Measurements from ENCODE around the gene SLC2A6. TPM values are rescaled to one million over a fixed set of nuclear protein-coding genes. Genes with fewer than 3 reads are reported as not detected.

Gene SLC2A6
- total RNA-seq, 1 experiment from 2014 or later = 10.6 TPM

DNA sequence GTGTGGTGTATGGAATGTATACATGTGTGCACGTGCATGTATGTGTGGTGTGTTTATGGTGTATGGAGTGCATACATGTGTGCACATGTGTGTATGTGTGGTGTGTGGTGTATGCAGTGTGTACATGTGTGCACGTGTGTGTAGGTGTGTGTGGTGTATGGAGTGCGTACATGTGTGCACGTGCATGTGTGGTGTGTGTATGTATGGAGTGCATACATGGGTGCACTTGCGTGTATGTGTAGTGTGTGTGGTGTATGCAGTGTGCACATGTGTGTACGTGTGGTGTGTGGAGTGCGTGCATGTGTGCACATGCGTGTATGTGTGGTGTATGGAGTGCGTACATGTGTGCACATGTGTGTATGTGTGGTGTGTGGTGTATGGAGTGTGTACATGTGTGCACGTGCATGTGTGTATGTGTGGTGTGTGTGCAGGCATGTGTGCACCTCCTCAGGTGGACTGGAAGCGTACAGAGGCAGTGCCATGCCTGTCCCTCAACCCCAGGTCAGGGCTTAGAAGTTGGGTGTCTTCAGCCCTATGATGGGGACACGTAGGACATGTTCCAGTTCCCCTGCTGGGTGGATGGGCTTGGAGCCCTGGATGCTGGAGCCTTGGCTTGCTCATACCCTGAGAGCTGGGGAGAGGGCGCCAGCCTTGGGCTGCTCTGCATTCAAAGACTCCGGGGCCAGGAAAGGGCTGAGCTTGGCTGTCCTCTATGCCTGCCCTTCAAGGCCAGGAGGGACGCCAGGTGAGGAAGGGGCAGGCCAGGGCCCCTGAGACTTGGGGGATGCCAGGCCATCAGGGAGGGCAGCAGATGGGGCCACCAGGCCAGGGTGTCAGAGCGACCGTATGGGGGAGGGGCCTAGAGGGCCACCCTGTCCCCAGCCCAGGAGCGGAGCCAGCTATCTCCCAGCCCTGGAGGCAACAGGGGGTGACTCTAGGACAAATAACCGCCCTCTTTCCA lies 33.6 kb upstream of the SLC2A6 start:
- H3K9ac ChIP-seq (ENCODE audit: low read length) = no peak overlapping the region
- H3K9me2 ChIP-seq (replicated peaks; ENCODE audit: insufficient read depth, low read length) = no peaks in the 10 kb centered on the region
- H3K27me3 ChIP-seq (ENCODE audit: low read length) = no peaks in the 10 kb centered on the region

GRCh38 chr9:133511607-133512006 lies 32.7 kb upstream of the SLC2A6 start:
- no peaks in the 10 kb centered on the region for H3K27me3 ChIP-seq (ENCODE audit: low read length)
- no peak overlapping the region for H3K4me3 ChIP-seq (ENCODE audit: low read length)
- H4K20me1 ChIP-seq (ENCODE audit: insufficient read depth, low read depth, low read length) = no peaks in the 10 kb centered on the region
- H3K9ac ChIP-seq (ENCODE audit: low read length) = no peak overlapping the region
- no peak overlapping the region for H3K27ac ChIP-seq (ENCODE audit: low read length)
- H3K79me2 ChIP-seq (ENCODE audit: low read length) = no peaks in the 10 kb centered on the region
- no peaks in the 10 kb centered on the region for H3K4me1 ChIP-seq (ENCODE audit: low read length)
- H3K9me3 ChIP-seq (ENCODE audit: low read length) = no peaks in the 10 kb centered on the region; the same call in 1 of the 2 replicates
- no peak overlapping the region for H3K4me2 ChIP-seq (ENCODE audit: low read depth, low read length, poor library complexity, severe bottlenecking)
- H2AFZ ChIP-seq (ENCODE audit: low read length) = no peak overlapping the region
- no peaks in the 10 kb centered on the region for H3K9me2 ChIP-seq (replicated peaks; ENCODE audit: insufficient read depth, low read length)
- H3K36me3 ChIP-seq (ENCODE audit: insufficient read depth, low read length) = no peaks in the 10 kb centered on the region
- DNase-seq = no peak

More for the DNA sequence above, 33.6 kb upstream of the SLC2A6 start:
- Histone ChIP-seq H3K79me2 (ENCODE audit: low read length) (no peaks in the 10 kb centered on the region), H3K4me1 (ENCODE audit: low read length) (no peaks in the 10 kb centered on the region), H3K27ac (ENCODE audit: low read length) (no peak overlapping the region), H4K20me1 (ENCODE audit: insufficient read depth, low read depth, low read length) (no peaks in the 10 kb centered on the region), H3K4me2 (ENCODE audit: low read depth, low read length, poor library complexity, severe bottlenecking) (no peak overlapping the region), H3K36me3 (ENCODE audit: insufficient read depth, low read length) (no peaks in the 10 kb centered on the region), H3K4me3 (ENCODE audit: low read length) (no peak overlapping the region), H3K9me3 (ENCODE audit: low read length) (no peaks in the 10 kb centered on the region; the same call in 1 of the 2 replicates), H2AFZ (ENCODE audit: low read length) (no peak overlapping the region)
- DNase-seq = no peak

GRCh38 chr9:133510926-133511505 lies 32.1 kb upstream of the SLC2A6 start:
- Histone ChIP-seq H3K4me1 (ENCODE audit: low read length) (no peaks in the 10 kb centered on the region), H3K4me3 (ENCODE audit: low read length) (no peak overlapping the region), H3K9me3 (ENCODE audit: low read length) (no peaks in the 10 kb centered on the region; the same call in 1 of the 2 replicates), H3K9ac (ENCODE audit: low read length) (no peak overlapping the region), H3K9me2 (replicated peaks; ENCODE audit: insufficient read depth, low read length) (no peaks in the 10 kb centered on the region), H3K36me3 (ENCODE audit: insufficient read depth, low read length) (no peaks in the 10 kb centered on the region), H3K79me2 (ENCODE audit: low read length) (no peaks in the 10 kb centered on the region), H3K4me2 (ENCODE audit: low read depth, low read length, poor library complexity, severe bottlenecking) (no peak overlapping the region), H3K27me3 (ENCODE audit: low read length) (no peaks in the 10 kb centered on the region), H2AFZ (ENCODE audit: low read length) (no peak overlapping the region), H3K27ac (ENCODE audit: low read length) (no peak overlapping the region), H4K20me1 (ENCODE audit: insufficient read depth, low read depth, low read length) (no peaks in the 10 kb centered on the region)
- no peak for DNase-seq

DNA sequence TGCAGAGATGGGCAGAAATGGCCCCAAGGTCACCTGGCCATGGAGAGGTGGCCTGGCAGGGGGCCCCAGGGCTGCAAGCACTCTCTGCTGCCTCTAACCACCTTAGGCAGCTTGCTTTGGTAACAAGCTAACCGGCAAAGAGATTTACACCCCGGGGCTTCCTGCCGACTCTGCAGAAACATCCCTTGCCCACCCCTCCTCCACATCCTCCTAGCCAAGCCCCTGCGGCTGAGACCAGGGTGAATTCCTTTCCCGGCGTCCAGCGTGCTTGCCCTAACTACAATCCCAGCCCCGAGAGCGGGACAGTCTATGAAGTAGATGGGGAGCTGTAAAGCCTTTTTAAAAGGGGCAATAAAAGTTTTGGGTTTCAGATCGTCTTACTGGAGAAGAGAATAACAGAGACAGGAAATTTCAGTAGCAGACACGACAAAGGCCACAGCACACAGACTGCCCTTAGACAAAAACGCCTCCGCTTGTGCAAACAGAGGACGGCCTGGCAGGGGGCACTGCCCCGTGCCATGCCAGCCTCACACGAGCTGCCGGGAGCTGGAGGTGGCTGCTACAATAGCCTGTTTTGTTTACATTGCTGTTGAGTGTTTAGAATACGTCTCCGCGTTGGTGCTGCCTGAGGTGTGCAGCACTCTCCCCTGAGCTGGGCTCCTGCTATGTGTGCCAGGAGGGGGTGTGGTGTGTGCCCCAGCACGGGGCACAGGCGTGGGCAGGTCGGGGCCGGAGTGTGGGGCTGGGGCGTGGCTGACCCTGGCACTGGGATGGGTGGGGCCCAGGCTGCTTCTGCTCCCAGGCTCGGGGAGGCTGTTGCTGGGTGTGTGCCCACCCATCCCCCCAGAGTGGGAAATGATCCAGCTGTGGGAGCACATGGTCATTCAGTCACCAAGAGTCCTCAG lies 30.5 kb upstream of the SLC2A6 start:
- Histone ChIP-seq H3K9ac (ENCODE audit: low read length) (no peak overlapping the region), H4K20me1 (ENCODE audit: insufficient read depth, low read depth, low read length) (no peaks in the 10 kb centered on the region), H3K27me3 (ENCODE audit: low read length) (no peaks in the 10 kb centered on the region), H3K9me3 (ENCODE audit: low read length) (no peaks in the 10 kb centered on the region; the same call in 1 of the 2 replicates), H3K9me2 (replicated peaks; ENCODE audit: insufficient read depth, low read length) (no peaks in the 10 kb centered on the region), H3K79me2 (ENCODE audit: low read length) (no peaks in the 10 kb centered on the region), H3K36me3 (ENCODE audit: insufficient read depth, low read length) (no peaks in the 10 kb centered on the region), H3K4me1 (ENCODE audit: low read length) (no peaks in the 10 kb centered on the region), H3K27ac (ENCODE audit: low read length) (no peak overlapping the region), H3K4me2 (ENCODE audit: low read depth, low read length, poor library complexity, severe bottlenecking) (no peak overlapping the region), H2AFZ (ENCODE audit: low read length) (no peak overlapping the region), H3K4me3 (ENCODE audit: low read length) (no peak overlapping the region)
- DNase-seq = no peak

GRCh38 chr9:133508046-133508445 lies 29.1 kb upstream of the SLC2A6 start:
- Histone ChIP-seq H3K36me3 (ENCODE audit: insufficient read depth, low read length) (no peaks in the 10 kb centered on the region), H3K4me1 (ENCODE audit: low read length) (no peaks in the 10 kb centered on the region), H4K20me1 (ENCODE audit: insufficient read depth, low read depth, low read length) (no peaks in the 10 kb centered on the region), H3K9ac (ENCODE audit: low read length) (no peak overlapping the region), H3K9me2 (replicated peaks; ENCODE audit: insufficient read depth, low read length) (no peaks in the 10 kb centered on the region), H3K9me3 (ENCODE audit: low read length) (no peaks in the 10 kb centered on the region; the same call in 1 of the 2 replicates), H3K4me2 (ENCODE audit: low read depth, low read length, poor library complexity, severe bottlenecking) (no peak overlapping the region), H3K27me3 (ENCODE audit: low read length) (no peaks in the 10 kb centered on the region), H3K27ac (ENCODE audit: low read length) (no peak overlapping the region), H2AFZ (ENCODE audit: low read length) (no peak overlapping the region), H3K4me3 (ENCODE audit: low read length) (no peak overlapping the region), H3K79me2 (ENCODE audit: low read length) (no peaks in the 10 kb centered on the region)
- DNase-seq = no peak

DNA sequence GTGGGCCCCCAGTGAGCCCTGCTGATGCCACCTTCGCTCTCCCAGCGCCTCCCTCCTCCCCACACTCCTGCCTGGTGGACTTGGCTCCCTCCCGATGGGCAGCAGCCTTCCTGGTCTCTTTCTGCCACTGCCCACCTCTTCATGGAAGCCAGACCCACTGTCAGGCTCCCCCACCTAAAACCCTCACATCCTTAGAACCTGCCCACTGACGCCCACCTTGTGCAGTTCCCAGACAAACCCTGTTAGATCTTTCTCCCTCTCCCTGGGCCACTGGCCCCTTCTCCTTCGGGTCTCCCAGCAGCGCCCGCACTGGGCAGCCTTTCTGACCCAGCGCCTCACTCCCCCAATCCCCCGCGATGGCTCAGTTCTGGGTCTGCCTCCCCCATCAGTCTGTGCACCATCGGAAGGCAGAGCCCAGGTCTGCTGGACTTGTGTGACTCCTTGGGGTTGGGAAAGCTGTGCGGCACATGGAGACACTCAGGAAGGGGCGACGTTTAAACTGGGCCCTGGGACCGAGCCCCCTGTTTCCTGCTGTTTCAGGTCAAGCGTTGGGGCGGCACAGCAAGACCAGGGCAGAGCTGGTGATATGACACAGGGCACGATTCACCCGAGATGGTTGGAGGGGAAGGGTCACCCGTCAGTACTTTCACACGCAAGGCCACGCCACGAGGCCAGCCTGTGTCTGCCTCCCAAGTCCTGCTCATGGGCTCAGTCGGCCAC lies 28.5 kb upstream of the SLC2A6 start:
- Histone ChIP-seq H3K27me3 (ENCODE audit: low read length) (no peaks in the 10 kb centered on the region), H2AFZ (ENCODE audit: low read length) (no peak overlapping the region), H3K79me2 (ENCODE audit: low read length) (no peaks in the 10 kb centered on the region), H3K9me3 (ENCODE audit: low read length) (no peaks in the 10 kb centered on the region; the same call in 1 of the 2 replicates), H4K20me1 (ENCODE audit: insufficient read depth, low read depth, low read length) (no peaks in the 10 kb centered on the region), H3K4me1 (ENCODE audit: low read length) (no peaks in the 10 kb centered on the region), H3K4me3 (ENCODE audit: low read length) (no peak overlapping the region), H3K9ac (ENCODE audit: low read length) (no peak overlapping the region), H3K36me3 (ENCODE audit: insufficient read depth, low read length) (no peaks in the 10 kb centered on the region), H3K4me2 (ENCODE audit: low read depth, low read length, poor library complexity, severe bottlenecking) (no peak overlapping the region), H3K9me2 (replicated peaks; ENCODE audit: insufficient read depth, low read length) (no peaks in the 10 kb centered on the region), H3K27ac (ENCODE audit: low read length) (no peak overlapping the region)
- DNase-seq = no peak

GRCh38 chr9:133506653-133507038 lies 27.7 kb upstream of the SLC2A6 start:
- Histone ChIP-seq H3K9ac (ENCODE audit: low read length) (no peak overlapping the region), H3K27me3 (ENCODE audit: low read length) (no peaks in the 10 kb centered on the region), H4K20me1 (ENCODE audit: insufficient read depth, low read depth, low read length) (no peaks in the 10 kb centered on the region), H2AFZ (ENCODE audit: low read length) (no peak overlapping the region), H3K9me3 (ENCODE audit: low read length) (0 out of 2 replicates have a peak, but pooled peaks cover 4% of the 10 kb centered on the region), H3K9me2 (replicated peaks; ENCODE audit: insufficient read depth, low read length) (no peaks in the 10 kb centered on the region), H3K79me2 (ENCODE audit: low read length) (no peaks in the 10 kb centered on the region), H3K27ac (ENCODE audit: low read length) (no peak overlapping the region), H3K4me3 (ENCODE audit: low read length) (no peak overlapping the region), H3K4me2 (ENCODE audit: low read depth, low read length, poor library complexity, severe bottlenecking) (no peak overlapping the region), H3K4me1 (ENCODE audit: low read length) (no peaks in the 10 kb centered on the region), H3K36me3 (ENCODE audit: insufficient read depth, low read length) (no peaks in the 10 kb centered on the region)
- DNase-seq = no peak
